HCT116 (cell line): ENCODE results near the gene CHST11. TPM values are rescaled to one million over a fixed set of nuclear protein-coding genes. Genes with fewer than 3 reads are reported as not detected.

Experiments
- ATAC-seq: fragments of 200-7000 bp; cut with Tn5 transposase; 2 replicates; pipeline ENCODE4 v1.9.1; 2020; ENCODE audit warnings: mild to moderate bottlenecking, moderate library complexity
- BruUV-seq: library from RNA; stranded (reverse); fragments of 400-500 nt; replicated peaks from 2 replicates; lab custom pipeline; 2021; lab: Mats Ljungman, UMichigan
- CTCF ChIA-PET: fragments of 300-600 bp; sonication (Branson Sonifier 250); formaldehyde crosslinking; loops from one replicate; lab custom pipeline; 2021; ENCODE audit warnings: antibody characterized with exemption; lab: Charles Lee
- POLR2A ChIA-PET: fragments of 300-600, 350-600 bp; sonication (Branson Sonifier 250); formaldehyde crosslinking; loops from one replicate; lab custom pipeline; 2021; ENCODE audit warnings: antibody characterized with exemption; lab: Charles Lee
- RAD21 ChIA-PET, 2 experiments: fragments of 300-600 bp; sonication (Branson Sonifier 250); formaldehyde crosslinking; loops; one replicate each; lab custom pipeline; 2023; ENCODE audit warnings: low total read pairs in 2 of 2; ENCODE audit not compliant: uncharacterized antibody in 2 of 2, unreplicated experiment in 2 of 2, low non-redundant PET in 1 of 2; lab: Charles Lee
- DNase-seq: peaks from one replicate; pipeline ENCODE4 v3.0.0-alpha.2; 2010; ENCODE audit warnings: low read depth, low spot score
- H2AFZ ChIP-seq: fragments of 200-600 bp; shearing (Covaris generic), sonication (generic); 2 replicates; pipeline ENCODE4 v1.6.1; 2017; ENCODE audit warnings: low read depth, mixed run types, mixed read lengths, antibody characterized with exemption, low read length; ENCODE audit not compliant: poor library complexity, severe bottlenecking
- H3K27ac ChIP-seq: 2 replicates; pipeline ENCODE4 v1.5.1; 2012; ENCODE audit warnings: low read depth, low read length
- H3K27me3 ChIP-seq: fragments of 200-600 bp; sonication (generic); 2 replicates; pipeline ENCODE4 v1.6.1; 2016; ENCODE audit warnings: mixed run types, low read length, mixed read lengths; ENCODE audit not compliant: insufficient read depth
- H3K36me3 ChIP-seq, 2 experiments: fragments of 200-500 bp in 1 of 2; fragments of 200-600 bp in 1 of 2; sonication (Bioruptor generic) in 1 of 2; sonication (generic) in 1 of 2; 2 replicates each; pipeline versions ENCODE4 v1.5.1 to v1.6.1; 2014 to 2016; ENCODE audit warnings: low read length in 2 of 2, inconsistent platforms in 1 of 2, mixed read lengths in 1 of 2, mixed run types in 1 of 2; ENCODE audit not compliant: insufficient read depth in 2 of 2, control insufficient read depth in 1 of 2
- H3K4me1 ChIP-seq, 2 experiments: fragments of 200-600 bp in 1 of 2; sonication (generic) in 1 of 2; 2 replicates each; pipeline versions ENCODE4 v1.5.1 to v1.6.1; 2012 to 2017; ENCODE audit warnings: low read length in 2 of 2, inconsistent platforms in 1 of 2, mild to moderate bottlenecking in 1 of 2, mixed read lengths in 1 of 2, mixed run types in 1 of 2, moderate library complexity in 1 of 2; ENCODE audit not compliant: insufficient read depth in 2 of 2, control insufficient read depth in 1 of 2
- H3K4me2 ChIP-seq: fragments of 200-600 bp; sonication (generic); 2 replicates; pipeline ENCODE4 v1.6.1; 2017; ENCODE audit warnings: mixed run types, low read length, mixed read lengths
- H3K4me3 ChIP-seq, 2 experiments: fragments of 200-600 bp in 1 of 2; sonication (generic) in 1 of 2; replicated peaks in 1 of 2; 2 replicates each; pipeline ENCODE4 v1.5.1; 2011 to 2016; ENCODE audit warnings: low read length in 2 of 2, control low read depth in 1 of 2, low read depth in 1 of 2, mild to moderate bottlenecking in 1 of 2, mixed read lengths in 1 of 2, mixed run types in 1 of 2
- H3K79me2 ChIP-seq: fragments of 200-600 bp; sonication (generic); 2 replicates; pipeline ENCODE4 v1.6.1; 2017; ENCODE audit warnings: mild to moderate bottlenecking, mixed run types, low read length, moderate library complexity, mixed read lengths; ENCODE audit not compliant: insufficient read depth
- H3K9ac ChIP-seq: fragments of 200-600 bp; sonication (generic); 2 replicates; pipeline ENCODE4 v1.6.1; 2016; ENCODE audit warnings: low read length, mixed read lengths
- H3K9me2 ChIP-seq: fragments of 200-600 bp; sonication (generic), shearing (Covaris generic); 2 replicates; pipeline ENCODE4 v1.6.1; 2017; ENCODE audit warnings: mixed run types, mild to moderate bottlenecking, moderate library complexity; ENCODE audit not compliant: insufficient read depth
- H3K9me3 ChIP-seq, 2 experiments: fragments of 200-500 bp in 1 of 2; fragments of 200-600 bp in 1 of 2; sonication (Bioruptor generic) in 1 of 2; sonication (generic) in 1 of 2; 2 replicates each; pipeline ENCODE4 v1.6.1; 2014 to 2017; ENCODE audit warnings: low read length in 2 of 2, mixed read lengths in 2 of 2, inconsistent platforms in 1 of 2, low read depth in 1 of 2, mild to moderate bottlenecking in 1 of 2, mixed run types in 1 of 2, moderate library complexity in 1 of 2; ENCODE audit not compliant: control insufficient read depth in 1 of 2, insufficient read depth in 1 of 2
- H4K20me1 ChIP-seq: fragments of 200-600 bp; sonication (generic), shearing (Covaris generic); 2 replicates; pipeline ENCODE4 v1.6.1; 2017; ENCODE audit warnings: mixed run types, mild to moderate bottlenecking, moderate library complexity; ENCODE audit not compliant: insufficient read depth
- CBX3 ChIP-seq: IDR thresholded peaks from 2 replicates; pipeline ENCODE4 v1.6.1; 2012; ENCODE audit warnings: low read depth
- CEBPB ChIP-seq: IDR thresholded peaks from 2 replicates; pipeline ENCODE4 v1.6.1; 2012; ENCODE audit warnings: low read depth
- ZFX ChIP-seq: fragments of 450-650 bp; IDR thresholded peaks from 2 replicates; pipeline ENCODE4 v1.6.1; 2017
- intact Hi-C: fragments of 100-400 bp; cut with micrococcal nuclease; formaldehyde crosslinking; loops from 2 replicates; pipeline ENCODE4 v1.10.0; 2022
- total RNA-seq: library from RNA; stranded (reverse); gene quantifications from one replicate; pipeline ENCODE4 v1.2.1, GENCODE V29; 2021; ENCODE audit not compliant: unreplicated experiment

Gene CHST11
- total RNA-seq, 1 experiment from 2014 or later, result 10.1 TPM

DNA sequence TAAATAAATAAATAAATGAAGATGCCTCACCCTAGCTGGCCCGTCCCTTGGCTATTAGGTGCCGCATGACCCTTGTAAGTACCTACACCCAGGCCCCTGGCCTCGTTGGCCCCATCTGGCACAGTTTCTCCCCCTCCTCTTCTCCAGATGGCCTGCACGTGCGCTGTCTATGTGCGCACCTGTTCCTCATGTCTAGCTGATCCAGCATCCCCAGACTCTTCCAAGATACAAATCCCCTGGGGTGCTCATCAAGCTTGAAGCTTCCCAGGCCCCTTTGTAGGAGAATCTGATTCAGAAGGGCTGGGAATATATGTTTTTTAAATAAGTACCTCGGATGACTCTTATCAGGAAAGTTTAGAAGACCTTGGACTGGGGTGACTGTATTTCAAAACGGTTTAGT lies 133.3 kb downstream of the CHST11 start:
- POLR2A ChIA-PET, result no interaction called here
- Histone ChIP-seq H2AFZ (no peak overlapping the region), H3K4me3 (no peak overlapping the region), H3K9me3 (no peaks in the 10 kb centered on the region), H3K27me3 (no peaks in the 10 kb centered on the region), H3K79me2 (no peaks in the 10 kb centered on the region), H3K4me1 (peaks cover 16 to 64% of the 10 kb centered on the region in 2 experiments), H3K9ac (no peak overlapping the region), H3K4me2 (no peak overlapping the region), H3K36me3 (no peaks in the 10 kb centered on the region), H3K9me2 (no peaks in the 10 kb centered on the region), H3K27ac (no peak overlapping the region), H4K20me1 (no peaks in the 10 kb centered on the region)
- intact Hi-C loops, result no loop called here
- RAD21 ChIA-PET, result no interaction called here
- BruUV-seq, result no TSS peak
- no peak for TF ChIP-seq ZFX
- CTCF ChIA-PET, result no interaction called here
- ATAC-seq (no peak), DNase-seq (no peak)

DNA sequence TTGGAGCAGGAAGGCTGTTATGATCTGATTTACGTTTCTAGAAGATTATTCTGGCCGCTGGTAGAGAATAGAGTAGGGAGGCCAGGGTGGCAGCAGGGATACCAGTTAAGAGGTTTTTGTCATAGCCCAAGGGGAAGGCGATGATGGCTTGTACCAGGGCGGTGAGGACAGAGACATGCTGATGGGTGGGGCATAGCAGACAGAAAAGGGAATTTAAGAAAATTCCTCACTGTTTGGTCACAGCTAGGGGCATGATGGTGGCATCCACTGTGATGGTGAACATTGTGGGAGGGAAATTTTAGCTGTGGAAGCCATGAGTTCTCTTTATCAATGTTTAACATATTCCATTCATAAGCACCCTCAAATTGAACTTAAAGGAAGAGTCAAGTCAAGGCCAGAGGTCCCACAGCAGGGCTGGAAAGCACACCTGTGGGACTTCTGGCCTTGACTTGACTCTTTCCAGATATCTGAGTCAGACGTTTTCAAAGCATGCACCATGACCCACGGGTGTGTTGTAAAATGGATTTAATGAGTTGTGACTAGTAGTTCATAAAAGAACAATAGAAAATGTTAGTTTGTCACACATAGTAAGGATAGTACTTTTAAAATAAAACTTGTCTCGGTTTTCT lies 134.6 kb downstream of the CHST11 start:
- Histone ChIP-seq H3K4me3 (no peak overlapping the region), H3K9me2 (no peaks in the 10 kb centered on the region), H3K27me3 (no peaks in the 10 kb centered on the region), H3K27ac (no peak overlapping the region; the same call in 1 of the 2 replicates), H2AFZ (no peak overlapping the region), H3K4me1 (peaks cover 16 to 65% of the 10 kb centered on the region in 2 experiments), H3K9ac (no peak overlapping the region), H3K9me3 (no peaks in the 10 kb centered on the region), H4K20me1 (no peaks in the 10 kb centered on the region), H3K4me2 (peak overlapping the region; percentile 46), H3K36me3 (no peaks in the 10 kb centered on the region), H3K79me2 (no peaks in the 10 kb centered on the region)
- intact Hi-C loops, result no loop called here
- no TSS peak for BruUV-seq
- TF ChIP-seq CBX3 (0 out of 2 replicates have a peak, but pooled peaks have one; percentile 2), CEBPB (no peak)
- POLR2A ChIA-PET, result no interaction called here
- ATAC-seq (no peak), DNase-seq (no peak)
- CTCF ChIA-PET, result no interaction called here
- RAD21 ChIA-PET, result no interaction called here
